ENCODE results near the gene SELENOW.

SELENOW gene

DNA sequence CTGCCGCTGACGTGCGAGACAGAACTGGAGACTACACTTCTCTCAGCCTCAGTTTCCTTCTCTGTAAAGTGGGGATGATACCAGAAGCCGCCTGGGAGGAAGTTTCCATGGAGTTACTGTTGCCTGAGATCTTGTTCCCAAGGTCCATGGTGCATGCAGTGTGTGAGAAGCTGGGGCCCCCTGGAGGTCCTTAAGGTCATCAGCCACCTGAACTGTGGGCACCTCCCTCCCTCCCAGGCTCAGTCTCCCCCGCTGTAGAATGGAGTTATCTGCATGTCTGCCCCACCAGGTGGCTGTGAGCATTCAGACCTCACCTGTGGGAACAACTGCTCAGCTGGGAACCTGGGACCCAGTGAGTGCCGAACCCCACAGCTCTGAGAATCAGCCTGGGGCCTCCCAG, 45.9 kb downstream of the SELENOW start:
- DNase-seq (ENCODE audit: low read depth) = no peak

- no peak for DNase-seq (ENCODE audit: low read depth)
Measured at GRCh38 chr19:47826800-47827199, 48.3 kb downstream of the SELENOW start.

DNA sequence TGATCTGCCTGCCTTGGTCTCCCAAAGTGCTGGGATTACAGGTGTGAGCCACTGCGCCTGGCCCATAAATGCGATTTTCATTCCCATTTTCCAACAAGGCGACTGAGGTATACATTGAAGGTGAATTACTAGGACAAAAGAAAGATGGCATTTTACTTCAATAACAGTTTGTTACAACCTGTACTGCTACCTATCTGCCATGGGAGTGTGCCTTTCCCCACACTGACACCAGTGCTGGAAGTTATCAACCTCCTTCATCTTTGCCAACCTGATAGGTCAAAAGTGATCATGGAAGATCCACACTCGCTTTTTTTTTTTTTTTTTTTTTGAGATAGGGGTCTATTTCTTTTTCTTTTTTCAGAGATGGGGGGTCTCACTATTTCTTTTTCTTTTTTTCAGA, 54.2 kb downstream of the SELENOW start:
- no peak for DNase-seq (ENCODE audit: low read depth)
